B cell (primary cell): ENCODE measurements around the gene LRRC3. TPM values are rescaled to one million over a fixed set of nuclear protein-coding genes. Genes with fewer than 3 reads are reported as not detected.

Experiments
- ATAC-seq: fragments of 200-7000 bp; cut with Tn5 transposase; one replicate; pipeline ENCODE4 v1.10.0; 2021; ENCODE audit warnings: low read depth, mild to moderate bottlenecking, moderate number of reproducible peaks, moderate library complexity
- CTCF ChIA-PET: fragments of 350-600 bp; sonication (Branson Sonifier 250); formaldehyde crosslinking; loops from one replicate; lab custom pipeline; 2021; ENCODE audit warnings: antibody characterized with exemption, inconsistent platforms; lab: Charles Lee
- POLR2A ChIA-PET: fragments of 350-600 bp; sonication (Branson Sonifier 250); formaldehyde crosslinking; loops from one replicate; lab custom pipeline; 2021; ENCODE audit warnings: antibody characterized with exemption; lab: Charles Lee
- DNase-seq: peaks from one replicate; pipeline ENCODE4 v3.0.0; 2013
- H2AFZ ChIP-seq: 2 replicates; pipeline ENCODE4 v1.6.1; 2012; ENCODE audit warnings: mild to moderate bottlenecking, low read depth, low read length; ENCODE audit not compliant: insufficient read depth, poor library complexity, severe bottlenecking
- H3K27ac ChIP-seq, 2 donors: 1 replicate in 1 of 2; 2 replicates in 1 of 2; pipeline ENCODE4 v1.5.1; 2012 to 2013; ENCODE audit warnings: low read length in 2 of 2, mild to moderate bottlenecking in 2 of 2, moderate library complexity in 1 of 2
- H3K27me3 ChIP-seq, 4 experiments: fragments of 200-600 bp in 1 of 4; sonication (generic) in 1 of 4; replicated peaks in 1 of 4; 1 replicate in 2 of 4; 2 replicates in 2 of 4; pipeline versions ENCODE4 v1.6.1 to v1.7.0; 2013 to 2016; ENCODE audit warnings: low read length in 3 of 4, mild to moderate bottlenecking in 2 of 4, mixed read lengths in 1 of 4, moderate library complexity in 1 of 4; ENCODE audit not compliant: insufficient read depth in 4 of 4, control insufficient read depth in 3 of 4; ENCODE audit errors: control extremely low read depth in 1 of 4
- H3K36me3 ChIP-seq, 2 experiments: replicated peaks in 1 of 2; 1 replicate in 1 of 2; 2 replicates in 1 of 2; pipeline versions ENCODE4 v1.6.1 to v1.7.1; 2013; ENCODE audit warnings: low read length in 1 of 2; ENCODE audit not compliant: insufficient read depth in 2 of 2, control insufficient read depth in 1 of 2; ENCODE audit errors: control extremely low read depth in 1 of 2, extremely low read depth in 1 of 2
- H3K4me1 ChIP-seq, 2 donors: fragments of 200-600 bp in 1 of 2; sonication (generic) in 1 of 2; 1 replicate in 1 of 2; 2 replicates in 1 of 2; pipeline versions ENCODE4 v1.5.1 to v1.6.1; 2013 to 2017; ENCODE audit warnings: low read length in 2 of 2; ENCODE audit not compliant: control insufficient read depth in 2 of 2, insufficient read depth in 2 of 2
- H3K4me2 ChIP-seq: replicated peaks from 2 replicates; pipeline ENCODE3; 2012; ENCODE audit warnings: mild to moderate bottlenecking, low read depth, low read length; ENCODE audit not compliant: poor library complexity, severe bottlenecking
- H3K4me3 ChIP-seq, 5 experiments: fragments of 200-600 bp in 1 of 5; sonication (generic) in 1 of 5; 1 replicate in 3 of 5; 2 replicates in 2 of 5; pipeline versions ENCODE4 v1.5.1 to v1.7.0; 2011 to 2016; ENCODE audit warnings: low read length in 4 of 5, mild to moderate bottlenecking in 4 of 5, low read depth in 2 of 5, control low read depth in 1 of 5, moderate library complexity in 1 of 5; ENCODE audit not compliant: insufficient read depth in 1 of 5; ENCODE audit errors: control extremely low read depth in 1 of 5, extremely low read depth in 1 of 5
- H3K79me2 ChIP-seq: fragments of 200-600 bp; sonication (generic); one replicate; pipeline ENCODE4 v1.6.0; 2016; ENCODE audit warnings: low read length; ENCODE audit not compliant: control insufficient read depth, insufficient read depth
- H3K9ac ChIP-seq: fragments of 200-600 bp; sonication (generic); 2 replicates; pipeline ENCODE4 v1.6.1; 2017; ENCODE audit warnings: mild to moderate bottlenecking, low read length, moderate library complexity
- H3K9me3 ChIP-seq, 3 donors: one replicate each; pipeline versions ENCODE4 v1.6.1 to v1.7.1; 2013; ENCODE audit warnings: low read length in 2 of 3; ENCODE audit not compliant: control insufficient read depth in 2 of 3, insufficient read depth in 1 of 3; ENCODE audit errors: control extremely low read depth in 1 of 3
- H4K20me1 ChIP-seq: 2 replicates; pipeline ENCODE4 v1.6.0; 2012; ENCODE audit warnings: mild to moderate bottlenecking, low read length; ENCODE audit not compliant: insufficient read depth, control insufficient read depth, poor library complexity, severe bottlenecking
- H3K27ac Mint-ChIP-seq: one replicate; pipeline ENCODE4 v1.8.0; 2021; ENCODE audit warnings: mixed read lengths
- H3K27me3 Mint-ChIP-seq: one replicate; pipeline ENCODE4 v1.8.0; 2021; ENCODE audit warnings: mixed read lengths
- H3K4me1 Mint-ChIP-seq: one replicate; pipeline ENCODE4 v1.8.0; 2021; ENCODE audit warnings: mixed read lengths
- H3K4me3 Mint-ChIP-seq: one replicate; pipeline ENCODE4 v1.8.0; 2021; ENCODE audit warnings: mixed read lengths
- H3K9me3 Mint-ChIP-seq: one replicate; pipeline ENCODE4 v1.8.0; 2022; ENCODE audit warnings: mixed read lengths; ENCODE audit not compliant: insufficient read depth
- CTCF ChIP-seq: fragments of 200-600 bp; IDR thresholded peaks from one replicate; pipeline ENCODE4 v1.8.0; 2022; ENCODE audit warnings: antibody characterized with exemption, mild to moderate bottlenecking
- EZH2 ChIP-seq: IDR thresholded peaks from 2 replicates; pipeline ENCODE4 v1.6.1; 2012; ENCODE audit warnings: borderline replicate concordance, low read depth, mild to moderate bottlenecking, moderate library complexity, low read length; ENCODE audit not compliant: insufficient read depth, poor library complexity, severe bottlenecking
- WGBS: methylation state at CpG from one replicate; pipeline ENCODE4 v1.1.5; 2013; ENCODE audit warnings: missing lambda C conversion rate; ENCODE audit not compliant: insufficient coverage; 5-methylcytosine and 5-hydroxymethylcytosine counted together
- intact Hi-C: fragments of 100-400 bp; cut with micrococcal nuclease; formaldehyde crosslinking; loops from one replicate; pipeline ENCODE4 v1.10.0; 2022
- polyA plus RNA-seq: library from polyadenylated mRNA; depleted of rRNA; stranded (reverse); fragments of >200 nt; gene quantifications from 2 replicates; pipeline ENCODE4 v1.2.3, GENCODE V29; 2012
- total RNA-seq, 2 donors: library from RNA; stranded (reverse); fragments of 120-200 nt in 1 of 2; gene quantifications; 1 replicate in 1 of 2; 2 replicates in 1 of 2; pipeline versions ENCODE4 v1.2.3 to v1.2.4, GENCODE V29; 2013 to 2022

LRRC3 gene
- total and polyA plus RNA-seq, 2 donors (not counting 1 experiment from before 2014, with no cell fraction given) = 0.46 to 3.3 TPM

- Histone ChIP-seq H2AFZ (no peak overlapping the region), H3K9me3 (peaks cover 3 to 8% (median 5%) of the 10 kb centered on the region in 3 donors), H3K79me2 (no peaks in the 10 kb centered on the region), H3K27me3 (peaks cover 0 to 11% (median 0%) of the 10 kb centered on the region in 4 experiments), H3K4me1 (peaks cover 0 to under 1% of the 10 kb centered on the region in 2 donors), H4K20me1 (no peaks in the 10 kb centered on the region), H3K36me3 (no peaks in the 10 kb centered on the region), H3K9ac (no peak overlapping the region), H3K27ac (no peak overlapping the region), H3K4me3 (no peak overlapping the region), H3K4me2 (no peak overlapping the region)
- ChIA-PET POLR2A (no interaction called here), CTCF (no interaction called here)
- DNase-seq (no peak), ATAC-seq (no peak)
- Mint-ChIP-seq H3K27me3 (peaks cover 13% of the 10 kb centered on the region), H3K9me3 (no peaks in the 10 kb centered on the region), H3K27ac (no peak overlapping the region), H3K4me3 (peak overlapping the region; percentile 55), H3K4me1 (peaks cover under 1% of the 10 kb centered on the region)
- TF ChIP-seq CTCF (no peak), EZH2 (no peak)
- intact Hi-C loops = loop anchor here (10.0 kb wide), 2 partner anchors 130 to 670 kb away; partner anchors contain the start of gene TRPM2
- 90% methylated on average over 4 of the region's 43 CpGs for WGBS
These were observed 29.4 kb downstream of the LRRC3 start for GRCh38 chr21:44484498-44485253.

DNA sequence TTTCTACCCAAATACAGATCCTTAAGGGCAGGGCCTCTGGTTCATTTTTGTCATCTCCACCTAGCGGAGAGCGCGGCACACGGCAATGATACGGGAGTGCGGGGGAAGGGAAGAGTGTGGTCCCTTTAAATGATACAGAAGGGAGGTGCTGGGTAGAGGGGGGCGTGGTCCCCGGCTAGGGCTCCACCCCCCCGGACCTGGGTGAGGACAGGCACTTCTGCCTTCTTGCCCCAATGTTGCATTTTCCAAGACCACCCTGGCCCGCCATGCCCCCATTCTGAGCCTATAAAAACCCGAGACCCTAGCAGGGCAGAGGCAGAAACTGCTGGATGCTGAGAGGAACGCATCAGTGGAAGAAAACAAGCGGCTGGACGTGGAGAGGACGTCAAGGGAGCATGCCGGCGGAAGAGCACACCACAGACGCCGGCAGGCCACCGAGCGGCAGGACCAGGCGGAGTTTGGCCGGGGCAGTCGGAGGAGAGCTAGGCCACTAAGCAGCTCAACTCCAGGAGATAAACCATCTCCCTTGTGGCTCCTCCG lies 30.0 kb downstream of the LRRC3 start:
- H3K36me3 ChIP-seq = no peaks in the 10 kb centered on the region
- WGBS = 71% methylated on average over 19 of the region's 25 CpGs
- intact Hi-C loops = loop anchor here (10.0 kb wide), 2 partner anchors 131 to 671 kb away; partner anchors contain the start of gene TRPM2
- no peaks in the 10 kb centered on the region for H3K9me3 Mint-ChIP-seq
- peak overlapping the region in 3 of 5 experiments; percentile 38 to 55 (median 39) for H3K4me3 ChIP-seq
- peak; percentile 61 for DNase-seq
- H3K27me3 ChIP-seq = peaks cover 0 to 11% (median 0%) of the 10 kb centered on the region in 4 experiments
- H3K27ac Mint-ChIP-seq = no peak overlapping the region
- ChIA-PET POLR2A (interaction anchor here (0.6 kb wide), 1 partner anchor 123 kb away, joined by 5 read pairs; no protein-coding TSS in a partner anchor), CTCF (no interaction called here)
- no peaks in the 10 kb centered on the region for H3K4me1 Mint-ChIP-seq
- TF ChIP-seq CTCF = no peak
- TF ChIP-seq EZH2 = no peak
- H3K4me1 ChIP-seq = no peaks in the 10 kb centered on the region
- H3K4me3 Mint-ChIP-seq = peak overlapping the region; percentile 55
- H3K27ac ChIP-seq = no peak overlapping the region
- H2AFZ ChIP-seq = no peak overlapping the region
- H4K20me1 ChIP-seq = no peaks in the 10 kb centered on the region
- peak; percentile 43 for ATAC-seq
- H3K79me2 ChIP-seq = no peaks in the 10 kb centered on the region
- peak overlapping the region; percentile 47 for H3K9ac ChIP-seq
- H3K9me3 ChIP-seq = peaks cover 3 to 8% (median 5%) of the 10 kb centered on the region in 3 donors
- H3K4me2 ChIP-seq = peak overlapping the region; percentile 53
- peaks cover 18% of the 10 kb centered on the region for H3K27me3 Mint-ChIP-seq
